ENCODE measurements around the gene AQP6. TPM values are rescaled to one million over a fixed set of nuclear protein-coding genes. Genes with fewer than 3 reads are reported as not detected.

AQP6 gene
- total RNA-seq, 1 experiment from 2014 or later = 0.09 TPM

DNA sequence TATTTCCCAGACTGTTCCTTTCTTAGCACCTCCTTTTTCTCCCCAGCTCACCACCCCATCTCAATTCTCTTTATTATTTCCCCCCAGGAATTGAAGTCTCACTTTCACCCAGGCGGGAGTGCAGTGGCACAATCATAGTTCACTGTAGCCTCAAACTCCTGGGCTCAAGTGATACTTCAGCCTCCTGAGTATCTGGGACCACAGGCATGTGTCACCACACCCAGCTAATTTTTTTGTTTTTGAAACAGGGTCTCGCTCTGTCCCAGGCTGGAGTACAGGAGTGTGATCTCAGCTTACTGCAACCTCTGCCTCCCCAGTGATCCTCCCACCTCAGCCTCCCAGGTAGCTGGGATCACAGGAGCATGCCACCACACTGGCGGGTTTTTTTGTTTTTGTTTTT is 41.6 kb downstream of the AQP6 start:
- H3K9me3 Mint-ChIP-seq = no peaks in the 10 kb centered on the region
- peaks cover 13% of the 10 kb centered on the region for H3K4me1 Mint-ChIP-seq
- no peak for DNase-seq (ENCODE audit: low spot score)
- ChIA-PET CTCF (interaction anchor here (1.7 kb wide), 1 partner anchor 47 kb away, joined by 7 read pairs; no protein-coding TSS in a partner anchor), POLR2A (no interaction called here)
- ATAC-seq = no peak
- TF ChIP-seq ZNF416 (CRISPR knock-in tag; IDR thresholded peaks at IDR 0.05) (no peak), ETV6 (CRISPR knock-in tag; IDR thresholded peaks at IDR 0.05) (no peak), NFATC4 (CRISPR knock-in tag; IDR thresholded peaks at IDR 0.05) (no peak), FOXJ3 (CRISPR knock-in tag; IDR thresholded peaks at IDR 0.05; ENCODE audit: borderline replicate concordance) (no peak), ATF3 (CRISPR knock-in tag; conservative IDR thresholded peaks at IDR 0.05) (no peak), TCF7 (CRISPR knock-in tag; IDR thresholded peaks at IDR 0.05; ENCODE audit: low read depth) (no peak), NR2C2 (CRISPR knock-in tag; IDR thresholded peaks at IDR 0.05) (no peak), NFE2L1 (CRISPR knock-in tag; IDR thresholded peaks at IDR 0.05) (no peak), ZNF423 (CRISPR knock-in tag; IDR thresholded peaks at IDR 0.05) (no peak), MAX (CRISPR knock-in tag; IDR thresholded peaks at IDR 0.05) (no peak), NR3C1 (CRISPR knock-in tag; conservative IDR thresholded peaks at IDR 0.05; ENCODE audit: low read depth) (no peak), ATF6 (CRISPR knock-in tag; IDR thresholded peaks at IDR 0.05) (no peak), ZNF532 (CRISPR knock-in tag; IDR thresholded peaks at IDR 0.05; ENCODE audit: borderline replicate concordance) (no peak), HMGXB4 (CRISPR knock-in tag; IDR thresholded peaks at IDR 0.05) (no peak)
- TF ChIP-seq, protein P1, sequence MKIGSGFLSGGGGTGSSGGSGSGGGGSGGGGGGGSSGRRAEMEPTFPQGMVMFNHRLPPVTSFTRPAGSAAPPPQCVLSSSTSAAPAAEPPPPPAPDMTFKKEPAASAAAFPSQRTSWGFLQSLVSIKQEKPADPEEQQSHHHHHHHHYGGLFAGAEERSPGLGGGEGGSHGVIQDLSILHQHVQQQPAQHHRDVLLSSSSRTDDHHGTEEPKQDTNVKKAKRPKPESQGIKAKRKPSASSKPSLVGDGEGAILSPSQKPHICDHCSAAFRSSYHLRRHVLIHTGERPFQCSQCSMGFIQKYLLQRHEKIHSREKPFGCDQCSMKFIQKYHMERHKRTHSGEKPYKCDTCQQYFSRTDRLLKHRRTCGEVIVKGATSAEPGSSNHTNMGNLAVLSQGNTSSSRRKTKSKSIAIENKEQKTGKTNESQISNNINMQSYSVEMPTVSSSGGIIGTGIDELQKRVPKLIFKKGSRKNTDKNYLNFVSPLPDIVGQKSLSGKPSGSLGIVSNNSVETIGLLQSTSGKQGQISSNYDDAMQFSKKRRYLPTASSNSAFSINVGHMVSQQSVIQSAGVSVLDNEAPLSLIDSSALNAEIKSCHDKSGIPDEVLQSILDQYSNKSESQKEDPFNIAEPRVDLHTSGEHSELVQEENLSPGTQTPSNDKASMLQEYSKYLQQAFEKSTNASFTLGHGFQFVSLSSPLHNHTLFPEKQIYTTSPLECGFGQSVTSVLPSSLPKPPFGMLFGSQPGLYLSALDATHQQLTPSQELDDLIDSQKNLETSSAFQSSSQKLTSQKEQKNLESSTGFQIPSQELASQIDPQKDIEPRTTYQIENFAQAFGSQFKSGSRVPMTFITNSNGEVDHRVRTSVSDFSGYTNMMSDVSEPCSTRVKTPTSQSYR (CRISPR knock-in tag; IDR thresholded peaks at IDR 0.05) = no peak
- TF ChIP-seq, protein P2, sequence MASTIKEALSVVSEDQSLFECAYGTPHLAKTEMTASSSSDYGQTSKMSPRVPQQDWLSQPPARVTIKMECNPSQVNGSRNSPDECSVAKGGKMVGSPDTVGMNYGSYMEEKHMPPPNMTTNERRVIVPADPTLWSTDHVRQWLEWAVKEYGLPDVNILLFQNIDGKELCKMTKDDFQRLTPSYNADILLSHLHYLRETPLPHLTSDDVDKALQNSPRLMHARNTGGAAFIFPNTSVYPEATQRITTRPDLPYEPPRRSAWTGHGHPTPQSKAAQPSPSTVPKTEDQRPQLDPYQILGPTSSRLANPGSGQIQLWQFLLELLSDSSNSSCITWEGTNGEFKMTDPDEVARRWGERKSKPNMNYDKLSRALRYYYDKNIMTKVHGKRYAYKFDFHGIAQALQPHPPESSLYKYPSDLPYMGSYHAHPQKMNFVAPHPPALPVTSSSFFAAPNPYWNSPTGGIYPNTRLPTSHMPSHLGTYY (CRISPR knock-in tag; IDR thresholded peaks at IDR 0.05) = no peak
- H3K4me3 Mint-ChIP-seq = no peak overlapping the region
- peaks cover 32% of the 10 kb centered on the region for H3K36me3 Mint-ChIP-seq
- no peak overlapping the region for H3K27ac Mint-ChIP-seq
- no peaks in the 10 kb centered on the region for H3K27me3 Mint-ChIP-seq (ENCODE audit: low read depth)

Measured in WTC11 (cell line).